GM18508 (cell line): ENCODE data around the gene MUCL1.

ENCODE experiments used
- ATAC-seq: cut with Tn5 transposase; IDR thresholded peaks from one replicate; pipeline ENCODE4 v1.9.1; 2021; ENCODE audit warnings: moderate number of reproducible peaks; ENCODE audit not compliant: insufficient read depth, unreplicated experiment

Gene MUCL1

DNA sequence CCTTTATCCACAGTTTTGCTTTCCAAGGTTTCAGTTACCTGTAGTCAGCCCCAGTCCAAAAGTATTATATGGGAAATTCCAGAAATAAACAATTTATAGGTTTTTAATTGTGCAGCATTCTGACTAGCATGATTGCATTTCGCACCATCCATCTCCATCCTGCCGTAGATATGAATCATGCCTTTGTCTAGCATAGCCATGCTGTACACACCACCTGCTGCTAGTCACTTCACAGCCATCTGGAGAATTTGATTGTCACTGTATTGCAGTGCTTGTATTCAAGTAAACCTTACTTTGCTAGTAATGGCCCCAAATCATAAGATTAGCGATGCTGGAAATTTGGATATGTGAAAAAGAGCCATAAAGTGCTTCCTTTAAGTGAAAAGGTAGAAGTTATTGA lies 36.0 kb downstream of the MUCL1 start:
- ATAC-seq = no peak

- ATAC-seq = no peak
Measured at GRCh38 chr12:54891717-54892478, 37.6 kb downstream of the MUCL1 start.
